OCI-LY1 (cell line): Measurements from ENCODE around the gene ITPK1.

Source experiments
- H2AFZ ChIP-seq: fragments of 200-600 bp; sonication (generic), shearing (Covaris generic); 2 replicates; pipeline ENCODE4 v1.6.0; 2014; ENCODE audit warnings: antibody characterized with exemption, mild to moderate bottlenecking, low read length
- H3F3A ChIP-seq: fragments of 200-600 bp; sonication (generic), shearing (Covaris generic); 2 replicates; pipeline ENCODE4 v1.6.0; 2014; ENCODE audit warnings: mild to moderate bottlenecking, antibody characterized with exemption, low read length, moderate library complexity; ENCODE audit not compliant: insufficient read depth
- H3K27ac ChIP-seq: fragments of 200-600 bp; sonication (generic); 2 replicates; pipeline ENCODE4 v1.5.1; 2014; ENCODE audit warnings: low read length, mixed run types, mild to moderate bottlenecking, low read depth; ENCODE audit not compliant: poor library complexity, severe bottlenecking
- H3K27me3 ChIP-seq: fragments of 200-600 bp; sonication (generic); 2 replicates; pipeline ENCODE4 v1.6.0; 2014; ENCODE audit warnings: antibody characterized with exemption, mild to moderate bottlenecking, low read length, moderate library complexity; ENCODE audit not compliant: insufficient read depth
- H3K36me3 ChIP-seq: fragments of 200-600 bp; sonication (generic); 2 replicates; pipeline ENCODE4 v1.6.1; 2014; ENCODE audit warnings: mild to moderate bottlenecking, antibody characterized with exemption, low read length, moderate library complexity, mixed read lengths; ENCODE audit not compliant: insufficient read depth
- H3K4me1 ChIP-seq: fragments of 200-600 bp; sonication (generic); 2 replicates; pipeline ENCODE4 v1.5.1; 2014; ENCODE audit warnings: mild to moderate bottlenecking, low read length, moderate library complexity; ENCODE audit not compliant: insufficient read depth, severe bottlenecking
- H3K4me2 ChIP-seq: fragments of 200-600 bp; sonication (generic), shearing (Covaris generic); 2 replicates; pipeline ENCODE4 v1.6.1; 2014; ENCODE audit warnings: low read length
- H3K4me3 ChIP-seq: fragments of 200-600 bp; sonication (generic); 2 replicates; pipeline ENCODE4 v1.5.1; 2014; ENCODE audit warnings: low read length, low read depth, mild to moderate bottlenecking, mixed read lengths; ENCODE audit not compliant: poor library complexity, severe bottlenecking
- H3K79me2 ChIP-seq: fragments of 200-600 bp; shearing (Covaris generic); 2 replicates; pipeline ENCODE4 v1.6.1; 2016; ENCODE audit warnings: mixed run types, low read length, mixed read lengths; ENCODE audit not compliant: insufficient read depth
- H3K9ac ChIP-seq: fragments of 200-600 bp; sonication (generic), shearing (Covaris generic); 2 replicates; pipeline ENCODE4 v1.6.1; 2014; ENCODE audit warnings: mild to moderate bottlenecking, low read length, mixed read lengths
- H3K9me2 ChIP-seq: fragments of 200-600 bp; sonication (generic), shearing (Covaris generic); 2 replicates; pipeline ENCODE4 v1.6.1; 2014; ENCODE audit warnings: low read depth, mild to moderate bottlenecking, low read length, mixed read lengths
- H3K9me3 ChIP-seq: fragments of 200-600 bp; shearing (Covaris generic); 2 replicates; pipeline ENCODE4 v1.6.1; 2014; ENCODE audit warnings: low read length, mixed read lengths
- H4K20me1 ChIP-seq: fragments of 200-600 bp; sonication (generic), shearing (Covaris generic); 2 replicates; pipeline ENCODE4 v1.6.0; 2016; ENCODE audit warnings: mild to moderate bottlenecking, low read length; ENCODE audit not compliant: insufficient read depth
- CTCF ChIP-seq: fragments of 200-600 bp; sonication (generic), shearing (Covaris generic); IDR thresholded peaks from 2 replicates; pipeline ENCODE4 v1.5.1; 2017; ENCODE audit warnings: mild to moderate bottlenecking, antibody characterized with exemption, low read length, moderate library complexity, mixed read lengths
- EZH2 ChIP-seq: fragments of 200-600 bp; sonication (generic), shearing (Covaris generic); IDR thresholded peaks from 2 replicates; pipeline ENCODE4 v1.8.0; 2017; ENCODE audit warnings: borderline replicate concordance, mixed run types, mild to moderate bottlenecking, antibody characterized with exemption, low read length, moderate library complexity, mixed read lengths

The ITPK1 gene

GRCh38 chr14:93109572-93110481, 5.9 kb downstream of the ITPK1 start:
- no peaks in the 10 kb centered on the region for H3K36me3 ChIP-seq
- H3K9ac ChIP-seq: no peak overlapping the region
- H3F3A ChIP-seq: no peaks in the 10 kb centered on the region
- peaks cover 23% of the 10 kb centered on the region for H3K4me1 ChIP-seq
- no peak for TF ChIP-seq EZH2
- no peak for TF ChIP-seq CTCF
- no peak overlapping the region for H2AFZ ChIP-seq
- H3K4me2 ChIP-seq: no peak overlapping the region
- no peaks in the 10 kb centered on the region for H3K9me3 ChIP-seq
- no peak overlapping the region for H3K27ac ChIP-seq
- H3K27me3 ChIP-seq: no peaks in the 10 kb centered on the region
- H3K79me2 ChIP-seq: no peaks in the 10 kb centered on the region
- no peak overlapping the region for H3K4me3 ChIP-seq
- H4K20me1 ChIP-seq: no peaks in the 10 kb centered on the region
- H3K9me2 ChIP-seq: no peaks in the 10 kb centered on the region

GRCh38 chr14:93108105-93108504, 7.6 kb downstream of the ITPK1 start:
- Histone ChIP-seq H3K4me2 (no peak overlapping the region), H3K9ac (no peak overlapping the region), H4K20me1 (no peaks in the 10 kb centered on the region), H3K4me3 (no peak overlapping the region), H3K9me2 (no peaks in the 10 kb centered on the region), H3K79me2 (no peaks in the 10 kb centered on the region), H3K27me3 (no peaks in the 10 kb centered on the region), H3K36me3 (no peaks in the 10 kb centered on the region), H3K27ac (no peak overlapping the region), H3F3A (no peaks in the 10 kb centered on the region), H3K4me1 (peaks cover 14% of the 10 kb centered on the region), H3K9me3 (no peaks in the 10 kb centered on the region), H2AFZ (no peak overlapping the region)
- TF ChIP-seq EZH2 (no peak), CTCF (no peak)

GRCh38 chr14:93107453-93107852, 8.3 kb downstream of the ITPK1 start:
- Histone ChIP-seq H3K9me3 (no peaks in the 10 kb centered on the region), H4K20me1 (no peaks in the 10 kb centered on the region), H3K27ac (no peak overlapping the region), H3F3A (no peaks in the 10 kb centered on the region), H3K27me3 (no peaks in the 10 kb centered on the region), H3K79me2 (no peaks in the 10 kb centered on the region), H2AFZ (no peak overlapping the region), H3K4me3 (no peak overlapping the region), H3K9ac (no peak overlapping the region), H3K4me1 (peaks cover 8% of the 10 kb centered on the region), H3K9me2 (no peaks in the 10 kb centered on the region), H3K4me2 (no peak overlapping the region), H3K36me3 (no peaks in the 10 kb centered on the region)
- TF ChIP-seq CTCF (no peak), EZH2 (no peak)
